BE2C (cell line): ENCODE data around the gene FAF1.
"Not testable (repeated sequence)": the region's sequence is repeated elsewhere in the genome, so short reads cannot be mapped to it uniquely, and the experiment has no call there.

Source experiments
- DNase-seq: peaks from one replicate; pipeline ENCODE4 v3.0.0-alpha.2; 2020
- H3K27me3 ChIP-seq: fragments of 250-450 bp; sonication (Bioruptor Pico); 2 replicates; pipeline ENCODE4 v1.5.1; 2020; ENCODE audit warnings: mild to moderate bottlenecking
- H3K36me3 ChIP-seq: fragments of 250-450 bp; sonication (Bioruptor Pico); 2 replicates; pipeline ENCODE4 v1.5.1; 2020; ENCODE audit warnings: mild to moderate bottlenecking
- H3K4me1 ChIP-seq: fragments of 250-450 bp; sonication (Bioruptor Pico); 2 replicates; pipeline ENCODE4 v1.5.1; 2020
- H3K4me3 ChIP-seq: 2 replicates; pipeline ENCODE4 v1.5.1; 2011; ENCODE audit warnings: low read depth, low read length
- H3K9me3 ChIP-seq: fragments of 250-450 bp; sonication (Bioruptor Pico); 2 replicates; pipeline ENCODE4 v1.5.1; 2020
- TF ChIP-seq, protein P1 (sequence below): IDR thresholded peaks from 2 replicates; pipeline ENCODE4 v1.5.1; 2012; ENCODE audit warnings: mild to moderate bottlenecking, low read depth, low read length

Gene FAF1

GRCh38 chr1:50921029-50921428 lies 39.0 kb downstream of the FAF1 start:
- DNase-seq, result no peak
- TF ChIP-seq, protein P1, sequence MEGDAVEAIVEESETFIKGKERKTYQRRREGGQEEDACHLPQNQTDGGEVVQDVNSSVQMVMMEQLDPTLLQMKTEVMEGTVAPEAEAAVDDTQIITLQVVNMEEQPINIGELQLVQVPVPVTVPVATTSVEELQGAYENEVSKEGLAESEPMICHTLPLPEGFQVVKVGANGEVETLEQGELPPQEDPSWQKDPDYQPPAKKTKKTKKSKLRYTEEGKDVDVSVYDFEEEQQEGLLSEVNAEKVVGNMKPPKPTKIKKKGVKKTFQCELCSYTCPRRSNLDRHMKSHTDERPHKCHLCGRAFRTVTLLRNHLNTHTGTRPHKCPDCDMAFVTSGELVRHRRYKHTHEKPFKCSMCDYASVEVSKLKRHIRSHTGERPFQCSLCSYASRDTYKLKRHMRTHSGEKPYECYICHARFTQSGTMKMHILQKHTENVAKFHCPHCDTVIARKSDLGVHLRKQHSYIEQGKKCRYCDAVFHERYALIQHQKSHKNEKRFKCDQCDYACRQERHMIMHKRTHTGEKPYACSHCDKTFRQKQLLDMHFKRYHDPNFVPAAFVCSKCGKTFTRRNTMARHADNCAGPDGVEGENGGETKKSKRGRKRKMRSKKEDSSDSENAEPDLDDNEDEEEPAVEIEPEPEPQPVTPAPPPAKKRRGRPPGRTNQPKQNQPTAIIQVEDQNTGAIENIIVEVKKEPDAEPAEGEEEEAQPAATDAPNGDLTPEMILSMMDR, result no peak
- Histone ChIP-seq H3K27me3 (no peaks in the 10 kb centered on the region), H3K36me3 (no peaks in the 10 kb centered on the region), H3K9me3 (no peaks in the 10 kb centered on the region), H3K4me3 (no peak overlapping the region), H3K4me1 (no peaks in the 10 kb centered on the region)

DNA sequence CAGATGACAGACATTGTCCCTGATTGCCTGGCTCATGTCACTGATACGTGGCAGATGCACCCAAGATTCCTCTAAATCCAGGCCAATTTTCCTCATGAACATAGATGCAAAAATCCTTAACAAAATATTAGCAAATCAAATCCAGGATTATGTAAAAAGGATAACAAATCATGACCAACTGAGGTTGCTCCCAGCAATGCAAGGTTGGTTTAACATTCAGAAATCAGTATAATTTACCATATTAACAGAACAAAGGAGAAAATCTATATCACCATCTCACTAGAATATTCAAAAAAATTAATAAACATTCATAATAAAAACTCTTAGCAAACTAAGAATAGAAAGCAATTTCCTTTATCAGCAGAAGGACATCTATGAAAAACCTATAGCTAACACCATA lies 39.7 kb downstream of the FAF1 start:
- TF ChIP-seq, protein P1, result no peak
- no peaks in the 10 kb centered on the region for H3K4me1 ChIP-seq
- H3K36me3 ChIP-seq, result no peaks in the 10 kb centered on the region
- no peaks in the 10 kb centered on the region for H3K9me3 ChIP-seq
- H3K27me3 ChIP-seq, result no peaks in the 10 kb centered on the region
- DNase-seq, result no peak
- no peak overlapping the region for H3K4me3 ChIP-seq

GRCh38 chr1:50917138-50918137 lies 42.6 kb downstream of the FAF1 start:
- Histone ChIP-seq H3K36me3 (no peaks in the 10 kb centered on the region), H3K4me1 (no peaks in the 10 kb centered on the region), H3K4me3 (no peak overlapping the region), H3K27me3 (no peaks in the 10 kb centered on the region), H3K9me3 (no peaks in the 10 kb centered on the region)
- no peak for DNase-seq
- TF ChIP-seq, protein P1, result no peak

- Histone ChIP-seq H3K27me3 (no peaks in the 10 kb centered on the region), H3K4me1 (no peaks in the 10 kb centered on the region), H3K4me3 (no peak overlapping the region), H3K36me3 (no peaks in the 10 kb centered on the region), H3K9me3 (no peaks in the 10 kb centered on the region)
- TF ChIP-seq, protein P1, result no peak
- no peak for DNase-seq
Observed at GRCh38 chr1:50915621-50916020, 44.4 kb downstream of the FAF1 start.

DNA sequence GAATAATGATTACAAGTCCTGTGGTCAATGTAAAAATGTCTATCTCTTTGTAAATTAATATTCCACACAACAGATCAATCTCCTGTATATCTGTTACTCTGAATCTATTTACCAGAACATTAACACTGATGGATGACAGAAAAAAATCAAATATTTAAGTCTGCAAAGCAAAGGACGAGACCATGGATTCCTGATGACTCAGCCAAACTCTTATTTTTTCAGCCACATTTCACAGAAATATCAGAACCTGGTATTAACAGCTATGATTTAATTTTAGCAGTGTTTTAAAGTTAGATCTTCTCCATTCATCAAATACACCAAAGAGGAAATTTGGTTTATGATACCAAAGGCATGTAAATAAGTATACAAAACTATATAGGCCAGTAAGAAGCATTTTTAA lies 46.1 kb downstream of the FAF1 start:
- H3K4me1 ChIP-seq, result no peaks in the 10 kb centered on the region
- no peaks in the 10 kb centered on the region for H3K27me3 ChIP-seq
- TF ChIP-seq, protein P1, result no peak
- H3K36me3 ChIP-seq, result no peaks in the 10 kb centered on the region
- no peaks in the 10 kb centered on the region for H3K9me3 ChIP-seq
- no peak for DNase-seq
- no peak overlapping the region for H3K4me3 ChIP-seq

DNA sequence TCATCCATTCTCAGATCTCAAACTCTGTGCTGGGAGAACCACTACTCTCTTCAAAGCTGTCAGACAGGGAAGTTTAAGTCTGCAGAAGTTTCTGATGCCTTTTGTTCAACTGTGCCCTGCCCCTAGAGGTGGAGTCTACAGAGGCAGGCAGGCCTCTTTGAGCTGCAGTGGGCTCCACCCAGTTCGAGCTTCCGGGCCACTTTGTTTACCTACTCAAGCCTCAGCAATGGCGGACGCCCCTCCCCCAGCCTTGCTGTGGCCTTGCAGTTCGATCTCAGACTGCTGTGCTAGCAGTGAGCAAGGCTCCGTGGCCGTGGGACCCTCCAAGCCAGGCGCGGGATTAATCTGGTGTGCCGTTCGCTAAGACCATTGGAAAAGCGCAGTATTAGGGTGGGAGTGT lies 49.7 kb downstream of the FAF1 start:
- not testable (repeated sequence) for H3K4me1 ChIP-seq, H3K9me3 ChIP-seq, H3K36me3 ChIP-seq, H3K27me3 ChIP-seq, DNase-seq, H3K4me3 ChIP-seq

- not testable (repeated sequence) for H3K4me1 ChIP-seq, H3K4me3 ChIP-seq, H3K27me3 ChIP-seq, H3K36me3 ChIP-seq, DNase-seq, H3K9me3 ChIP-seq
Observed at GRCh38 chr1:50907610-50908009, 52.5 kb downstream of the FAF1 start.

- DNase-seq, H3K36me3 ChIP-seq, H3K27me3 ChIP-seq, H3K9me3 ChIP-seq, H3K4me1 ChIP-seq, H3K4me3 ChIP-seq: not testable (repeated sequence)
Observed at GRCh38 chr1:50906050-50906449, 54.0 kb downstream of the FAF1 start.
